Fibroblast of villous mesenchyme (primary cell): Measurements from ENCODE around the gene PLA2G5. TPM values are rescaled to one million over a fixed set of nuclear protein-coding genes. Genes with fewer than 3 reads are reported as not detected.

Experiments used
- DNase-seq: peaks from one replicate; pipeline ENCODE4 v3.0.0-alpha.2; 2010; ENCODE audit warnings: low read depth
- H3K4me3 ChIP-seq: 2 replicates; pipeline ENCODE4 v1.5.1; 2011; ENCODE audit warnings: low read depth, mild to moderate bottlenecking, low read length
- total RNA-seq: library from RNA; depleted of rRNA; stranded (reverse); fragments of >200 nt; gene quantifications from 2 replicates; pipeline ENCODE4 v1.2.3, GENCODE V29; 2012
- TF ChIP-seq, protein P1 (sequence below): IDR thresholded peaks from 2 replicates; pipeline ENCODE4 v1.5.1; 2012; ENCODE audit warnings: low read depth, mild to moderate bottlenecking, low read length; ENCODE audit not compliant: insufficient read depth

The PLA2G5 gene
- total RNA-seq, 1 donor = not detected

DNA sequence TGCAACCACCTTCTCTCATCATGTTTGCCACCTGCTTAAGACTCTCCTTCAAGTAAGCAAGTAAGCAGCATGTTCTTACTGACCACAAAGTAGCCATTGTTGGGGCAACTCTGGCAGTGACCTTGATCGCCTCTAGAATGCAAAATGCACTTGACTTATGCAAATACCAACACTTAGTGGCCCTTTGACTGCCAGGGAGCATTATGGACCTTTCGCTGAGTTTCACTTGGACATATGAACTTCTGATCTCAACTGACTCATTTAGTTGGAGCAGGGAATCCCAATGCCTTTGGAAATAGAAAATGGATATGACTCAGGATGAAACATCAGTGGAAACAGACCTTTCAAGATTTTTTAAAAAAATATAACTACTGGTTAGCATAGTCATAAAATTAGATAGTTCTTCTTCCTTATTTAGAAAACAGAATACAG is 6.1 kb upstream of the PLA2G5 start:
- DNase-seq = peak; percentile 36
- H3K4me3 ChIP-seq = no peak overlapping the region
- TF ChIP-seq, protein P1, sequence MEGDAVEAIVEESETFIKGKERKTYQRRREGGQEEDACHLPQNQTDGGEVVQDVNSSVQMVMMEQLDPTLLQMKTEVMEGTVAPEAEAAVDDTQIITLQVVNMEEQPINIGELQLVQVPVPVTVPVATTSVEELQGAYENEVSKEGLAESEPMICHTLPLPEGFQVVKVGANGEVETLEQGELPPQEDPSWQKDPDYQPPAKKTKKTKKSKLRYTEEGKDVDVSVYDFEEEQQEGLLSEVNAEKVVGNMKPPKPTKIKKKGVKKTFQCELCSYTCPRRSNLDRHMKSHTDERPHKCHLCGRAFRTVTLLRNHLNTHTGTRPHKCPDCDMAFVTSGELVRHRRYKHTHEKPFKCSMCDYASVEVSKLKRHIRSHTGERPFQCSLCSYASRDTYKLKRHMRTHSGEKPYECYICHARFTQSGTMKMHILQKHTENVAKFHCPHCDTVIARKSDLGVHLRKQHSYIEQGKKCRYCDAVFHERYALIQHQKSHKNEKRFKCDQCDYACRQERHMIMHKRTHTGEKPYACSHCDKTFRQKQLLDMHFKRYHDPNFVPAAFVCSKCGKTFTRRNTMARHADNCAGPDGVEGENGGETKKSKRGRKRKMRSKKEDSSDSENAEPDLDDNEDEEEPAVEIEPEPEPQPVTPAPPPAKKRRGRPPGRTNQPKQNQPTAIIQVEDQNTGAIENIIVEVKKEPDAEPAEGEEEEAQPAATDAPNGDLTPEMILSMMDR = no peak

DNA sequence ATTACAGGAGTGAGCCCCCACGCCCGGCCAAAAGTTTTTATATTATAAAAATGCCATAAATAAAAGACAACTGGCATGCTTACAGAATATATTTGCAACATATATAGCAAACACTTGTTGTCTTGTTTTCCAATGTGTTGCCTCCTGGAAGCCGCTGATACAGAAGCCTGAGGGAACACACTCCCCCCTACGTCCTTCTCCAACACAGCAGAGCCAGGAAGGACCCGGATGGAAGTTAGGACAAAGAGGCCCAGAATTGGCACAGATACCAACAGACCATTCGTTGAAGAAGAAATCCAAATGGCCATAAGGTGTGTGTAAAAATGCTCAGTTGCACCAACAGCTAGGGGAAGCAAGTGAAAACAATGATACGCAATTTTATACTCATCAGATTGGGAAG is 1.3 kb upstream of the PLA2G5 start:
- TF ChIP-seq, protein P1 = no peak
- no peak for DNase-seq
- no peak overlapping the region for H3K4me3 ChIP-seq

DNA sequence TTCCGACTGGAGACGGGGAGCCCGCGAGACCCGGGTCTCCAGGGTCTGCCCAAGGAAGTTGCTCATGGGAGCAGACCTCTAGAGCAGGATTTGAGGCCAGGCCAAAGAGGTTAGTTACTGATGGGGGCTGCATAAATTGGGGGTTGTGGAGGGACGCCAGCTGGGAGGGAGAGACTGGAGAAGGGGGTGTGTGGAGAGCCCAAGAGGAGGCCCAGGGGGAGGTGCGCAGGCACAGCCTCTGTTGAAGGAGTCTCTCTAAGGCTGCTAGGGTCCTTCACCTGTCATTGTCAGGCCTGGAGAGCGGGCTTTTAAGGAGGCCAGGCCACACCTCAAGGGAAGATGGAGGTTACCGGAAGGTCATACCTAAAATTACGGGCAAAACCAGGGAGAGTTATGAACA is 363 bp downstream of the PLA2G5 start:
- TF ChIP-seq, protein P1 = no peak
- no peak overlapping the region for H3K4me3 ChIP-seq
- DNase-seq = no peak

DNA sequence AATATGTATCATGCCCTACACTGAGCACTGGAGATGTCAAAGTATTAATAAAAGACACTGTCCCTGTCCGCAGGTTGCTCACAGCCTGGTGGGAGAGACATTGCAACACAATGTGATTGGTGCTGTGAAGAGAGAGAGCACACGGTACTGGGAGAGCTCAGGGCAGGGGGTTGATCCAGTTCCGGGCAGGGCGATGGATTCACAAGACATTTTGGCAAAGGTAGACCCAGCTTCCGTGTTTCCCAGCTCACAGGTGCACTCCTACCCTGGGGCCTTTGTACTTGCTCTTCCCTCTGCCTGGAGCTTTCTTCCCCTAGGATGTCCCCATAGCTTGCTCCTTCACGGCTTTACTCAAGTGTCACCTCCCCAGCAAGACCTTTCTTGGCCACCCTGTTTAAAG is 1.4 kb downstream of the PLA2G5 start:
- TF ChIP-seq, protein P1 = no peak
- DNase-seq = no peak
- H3K4me3 ChIP-seq = no peak overlapping the region

DNA sequence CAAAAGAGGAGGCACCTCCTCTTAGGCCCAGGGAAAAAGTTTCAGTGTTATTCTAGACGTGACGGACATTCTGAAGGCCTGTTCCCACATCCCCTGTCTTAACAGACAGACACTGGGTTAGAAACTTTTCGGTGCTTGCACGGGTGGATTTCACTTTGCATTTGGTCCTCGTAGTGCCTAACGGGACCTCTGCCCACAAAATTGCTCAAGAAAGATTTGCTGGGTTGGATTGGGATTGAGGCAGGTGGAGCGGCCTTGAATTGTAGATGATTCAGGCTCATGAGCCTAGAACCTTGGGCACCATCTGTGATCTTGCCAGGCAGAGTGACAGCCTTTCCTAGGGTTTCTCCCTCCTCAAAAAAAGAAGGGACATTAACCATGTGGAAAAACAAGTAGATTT is 2.8 kb downstream of the PLA2G5 start:
- TF ChIP-seq, protein P1 = no peak
- H3K4me3 ChIP-seq = no peak overlapping the region
- no peak for DNase-seq

DNA sequence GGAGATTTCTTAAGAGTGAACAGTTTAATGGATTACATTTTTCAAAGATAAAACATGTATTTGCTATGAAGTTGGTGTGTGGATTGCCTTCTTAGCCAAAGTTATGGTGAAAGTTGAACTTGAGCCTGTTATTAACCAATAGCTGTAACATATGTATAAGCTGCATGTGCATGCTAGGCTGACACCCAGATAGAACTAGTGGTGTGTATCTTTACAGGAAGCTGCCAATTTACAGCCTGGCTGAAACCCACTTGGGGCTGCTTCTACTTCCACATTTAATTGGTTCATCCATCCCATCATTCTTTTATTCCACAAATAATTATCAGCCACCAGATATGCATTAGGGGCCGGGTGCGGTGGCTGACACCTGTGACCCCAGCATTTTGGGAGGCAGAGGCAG is 3.3 kb downstream of the PLA2G5 start:
- TF ChIP-seq, protein P1 = no peak
- H3K4me3 ChIP-seq = no peak overlapping the region
- DNase-seq = no peak

DNA sequence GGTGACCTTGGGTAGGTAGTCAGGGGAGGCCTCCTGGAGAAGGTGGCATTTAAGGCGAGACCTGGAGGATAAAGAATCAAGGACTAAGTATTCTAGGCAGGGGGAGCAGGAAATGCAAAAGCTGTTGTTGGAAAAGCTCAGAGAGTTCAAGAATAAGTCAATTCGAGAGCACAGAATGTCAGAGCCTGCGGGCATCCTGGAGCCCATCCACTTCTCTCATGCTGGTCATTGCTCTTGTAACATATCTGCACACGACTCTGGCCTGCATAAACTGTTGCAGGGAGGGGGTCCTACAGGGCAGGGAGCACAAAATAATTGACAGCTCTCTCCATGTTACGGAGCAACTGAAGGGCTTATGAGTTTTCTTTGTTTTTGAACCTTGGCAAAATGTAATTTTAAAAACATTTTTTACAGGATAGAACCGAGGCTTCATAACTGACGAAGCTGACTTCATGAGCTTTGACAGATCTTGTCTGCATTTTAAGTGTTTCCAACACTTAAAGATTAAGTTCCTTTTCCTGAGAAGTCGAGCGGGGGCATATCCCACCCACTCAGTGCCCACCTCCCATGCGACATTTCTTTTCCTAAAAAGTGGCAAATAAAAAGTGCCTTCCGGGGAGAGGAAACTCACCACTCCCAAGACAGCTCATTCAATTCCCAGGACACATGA is 4.2 kb downstream of the PLA2G5 start:
- DNase-seq = no peak

More for the DNA sequence above, 4.2 kb downstream of the PLA2G5 start:
- no peak overlapping the region for H3K4me3 ChIP-seq
- TF ChIP-seq, protein P1 = no peak
